ENCODE results near the gene LRRK1. TPM values are rescaled to one million over a fixed set of nuclear protein-coding genes. Genes with fewer than 3 reads are reported as not detected.
"Not testable (repeated sequence)": the region's sequence is repeated elsewhere in the genome, so short reads cannot be mapped to it uniquely, and the experiment has no call there.

Gene LRRK1
- total RNA-seq, 4 donors from 2014 or later, result 2.6 to 36.6 (median 13.1) TPM

DNA sequence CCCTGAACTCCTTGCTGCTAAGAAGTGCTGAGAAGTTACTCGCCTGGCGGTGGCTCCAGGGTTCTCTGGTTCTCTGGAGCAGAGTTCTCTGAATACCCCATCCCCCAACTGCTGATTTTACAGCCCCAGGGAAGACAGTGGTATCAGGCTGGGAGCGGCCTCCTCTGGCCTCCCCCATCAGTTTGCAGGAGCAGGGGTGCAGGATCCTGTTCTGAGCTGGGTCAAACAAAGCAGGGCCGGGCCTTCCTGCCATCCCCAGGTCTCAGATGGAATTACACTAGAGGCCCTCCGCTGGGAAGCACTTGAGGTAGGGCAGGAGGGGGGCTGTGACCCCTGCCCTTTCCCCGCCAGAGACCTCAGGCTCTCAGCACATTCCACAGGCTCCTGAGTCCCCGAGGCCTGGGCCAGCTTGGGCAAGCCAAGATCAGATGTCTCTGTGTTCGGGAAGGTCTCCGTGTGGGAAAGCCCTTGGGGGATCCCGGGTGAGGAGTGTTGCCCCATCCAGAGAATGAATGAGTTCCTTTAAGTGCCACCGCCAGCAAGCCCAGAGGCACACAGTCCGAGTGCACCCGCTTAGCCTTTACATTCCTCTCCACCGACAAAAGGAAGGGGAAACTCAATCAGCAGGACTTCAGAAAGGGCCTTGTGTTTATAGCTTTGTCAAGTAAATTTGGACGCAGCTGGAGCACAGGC lies 149.9 kb downstream of the LRRK1 start:
- intact Hi-C loops (cut with DNase I; ENCODE audit: low total_unique reads), result no loop called here

DNA sequence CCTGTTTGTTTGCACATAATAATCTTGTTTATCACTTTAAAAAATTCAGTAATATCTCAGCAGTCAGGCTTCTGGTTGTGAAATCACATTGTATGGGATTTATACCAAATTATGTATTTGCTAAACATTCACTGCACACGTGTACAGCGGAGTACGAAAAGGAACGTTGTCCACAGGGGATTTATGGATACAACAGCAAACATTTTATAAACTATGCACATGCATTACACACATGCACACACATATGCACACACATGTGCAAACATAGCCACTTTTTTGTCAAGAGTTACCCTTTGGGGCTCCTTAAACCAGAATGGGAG lies 150.5 kb downstream of the LRRK1 start:
- TF ChIP-seq POLR2A (IDR thresholded peaks at IDR 0.05) (no peak), CTCF (IDR thresholded peaks at IDR 0.05) (no peak)
- no peak for DNase-seq
- H3K9me3 ChIP-seq, result no peaks in the 10 kb centered on the region
- H3K4me3 ChIP-seq, result no peak overlapping the region
- intact Hi-C loops (cut with DNase I; ENCODE audit: low total_unique reads), result no loop called here
- no peaks in the 10 kb centered on the region for H3K27me3 ChIP-seq
- no peaks in the 10 kb centered on the region for H3K36me3 ChIP-seq
- H3K4me1 ChIP-seq, result no peaks in the 10 kb centered on the region
- H3K27ac ChIP-seq, result peak overlapping the region; percentile 67 to 75

More for the DNA sequence above, 149.9 kb downstream of the LRRK1 start:
- peak in 1 of 2 donors; percentile 15 for DNase-seq
- no peak overlapping the region for H3K4me3 ChIP-seq
- no peak for TF ChIP-seq POLR2A (IDR thresholded peaks at IDR 0.05)
- no peak for TF ChIP-seq CTCF (IDR thresholded peaks at IDR 0.05)
- no peaks in the 10 kb centered on the region for H3K4me1 ChIP-seq
- no peaks in the 10 kb centered on the region for H3K9me3 ChIP-seq
- H3K27ac ChIP-seq, result peak overlapping the region; percentile 67 to 75
- no peaks in the 10 kb centered on the region for H3K36me3 ChIP-seq
- H3K27me3 ChIP-seq, result no peaks in the 10 kb centered on the region

- DNase-seq, result peak in 1 of 2 donors; percentile 12
- Histone ChIP-seq H3K9me3 (no peaks in the 10 kb centered on the region), H3K4me3 (no peak overlapping the region), H3K4me1 (no peaks in the 10 kb centered on the region), H3K27ac (peak overlapping the region; percentile 67 to 75), H3K27me3 (no peaks in the 10 kb centered on the region), H3K36me3 (no peaks in the 10 kb centered on the region)
- no peak for TF ChIP-seq CTCF (IDR thresholded peaks at IDR 0.05)
- no peak for TF ChIP-seq POLR2A (IDR thresholded peaks at IDR 0.05)
- intact Hi-C loops (cut with DNase I; ENCODE audit: low total_unique reads), result no loop called here
Observed at GRCh38 chr15:101070024-101070423, 150.9 kb downstream of the LRRK1 start.

- TF ChIP-seq POLR2A (IDR thresholded peaks at IDR 0.05) (no peak), CTCF (IDR thresholded peaks at IDR 0.05) (no peak)
- DNase-seq, result peak in 1 of 2 donors; percentile 20
- no peaks in the 10 kb centered on the region for H3K9me3 ChIP-seq
- H3K27ac ChIP-seq, result peak overlapping the region; percentile 67 to 75
- no peaks in the 10 kb centered on the region for H3K4me1 ChIP-seq
- no peaks in the 10 kb centered on the region for H3K27me3 ChIP-seq
- intact Hi-C loops (cut with DNase I; ENCODE audit: low total_unique reads), result no loop called here
- no peak overlapping the region for H3K4me3 ChIP-seq
- no peaks in the 10 kb centered on the region for H3K36me3 ChIP-seq
Observed at GRCh38 chr15:101070502-101071273, 151.5 kb downstream of the LRRK1 start.

DNA sequence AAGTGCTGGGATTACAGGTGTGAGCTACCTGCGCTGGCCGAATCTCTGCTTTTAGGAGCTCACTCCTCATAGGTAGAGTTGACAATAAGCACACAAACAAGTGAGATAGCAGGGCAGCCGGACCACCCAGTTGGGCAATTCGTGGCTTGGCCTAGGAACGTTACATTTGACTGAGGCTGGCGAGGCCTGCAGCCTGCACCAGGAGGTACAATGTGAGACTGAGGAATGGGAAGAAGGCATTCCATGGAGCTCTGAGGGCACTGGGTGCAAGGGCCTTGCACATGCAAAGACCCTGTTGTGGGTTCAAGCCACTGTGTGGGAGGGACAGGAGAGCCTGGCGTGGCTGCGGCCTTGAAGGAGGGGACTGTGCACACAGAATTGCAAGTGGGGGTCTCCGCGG lies 152.5 kb downstream of the LRRK1 start:
- no peak for TF ChIP-seq POLR2A (IDR thresholded peaks at IDR 0.05)
- Histone ChIP-seq H3K27ac (no peak overlapping the region), H3K36me3 (no peaks in the 10 kb centered on the region), H3K4me3 (no peak overlapping the region), H3K4me1 (no peaks in the 10 kb centered on the region), H3K9me3 (no peaks in the 10 kb centered on the region), H3K27me3 (no peaks in the 10 kb centered on the region)
- DNase-seq, result no peak
- intact Hi-C loops (cut with DNase I; ENCODE audit: low total_unique reads), result no loop called here

DNA sequence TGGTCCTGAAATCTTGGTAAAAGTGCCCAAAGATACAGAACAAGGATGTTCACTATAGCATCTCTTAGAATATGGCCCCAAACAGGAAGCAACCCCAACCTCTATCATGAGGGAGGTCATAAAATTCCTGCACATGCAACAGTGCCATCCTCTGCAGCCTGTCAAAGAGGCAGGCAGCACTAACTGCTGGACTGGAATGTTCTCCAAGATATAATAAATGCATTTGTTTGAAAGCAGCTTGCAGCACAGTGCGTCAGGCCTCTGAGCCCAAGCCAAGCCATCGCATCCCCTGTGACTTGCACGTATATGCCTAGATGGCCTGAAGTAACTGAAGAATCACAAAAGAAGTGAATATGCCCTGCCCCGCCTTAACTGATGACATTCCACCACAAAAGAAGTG lies 153.1 kb downstream of the LRRK1 start:
- H3K27ac ChIP-seq; intact Hi-C loops (cut with DNase I; ENCODE audit: low total_unique reads); H3K9me3 ChIP-seq; DNase-seq; H3K36me3 ChIP-seq; H3K4me3 ChIP-seq; H3K27me3 ChIP-seq; H3K4me1 ChIP-seq: not testable (repeated sequence)

GRCh38 chr15:101077806-101078668 lies 158.9 kb downstream of the LRRK1 start:
- H3K4me3 ChIP-seq; H3K27me3 ChIP-seq; H3K9me3 ChIP-seq; intact Hi-C loops (cut with DNase I; ENCODE audit: low total_unique reads); H3K4me1 ChIP-seq; DNase-seq; H3K36me3 ChIP-seq; H3K27ac ChIP-seq: not testable (repeated sequence)

All from uterus (tissue), 4 donors.